ENCODE results near the gene ATP2C2.
"Not testable (repeated sequence)": the region's sequence is repeated elsewhere in the genome, so short reads cannot be mapped to it uniquely, and the experiment has no call there.

ATP2C2 gene

GRCh38 chr16:84329843-84330684 lies 38.3 kb upstream of the ATP2C2 start:
- Histone ChIP-seq H3K9me3 (ENCODE audit: insufficient read depth, low read depth, low read length) (no peaks in the 10 kb centered on the region), H3K4me3 (ENCODE audit: low read length) (no peak overlapping the region), H3K27ac (ENCODE audit: low read length) (no peak overlapping the region), H3K4me1 (ENCODE audit: insufficient read depth, low read length) (no peaks in the 10 kb centered on the region), H3K9ac (ENCODE audit: low read depth, low read length) (no peak overlapping the region), H3K36me3 (ENCODE audit: insufficient read depth, low read depth, low read length) (no peaks in the 10 kb centered on the region), H3K27me3 (ENCODE audit: insufficient read depth, low read length) (no peaks in the 10 kb centered on the region)

DNA sequence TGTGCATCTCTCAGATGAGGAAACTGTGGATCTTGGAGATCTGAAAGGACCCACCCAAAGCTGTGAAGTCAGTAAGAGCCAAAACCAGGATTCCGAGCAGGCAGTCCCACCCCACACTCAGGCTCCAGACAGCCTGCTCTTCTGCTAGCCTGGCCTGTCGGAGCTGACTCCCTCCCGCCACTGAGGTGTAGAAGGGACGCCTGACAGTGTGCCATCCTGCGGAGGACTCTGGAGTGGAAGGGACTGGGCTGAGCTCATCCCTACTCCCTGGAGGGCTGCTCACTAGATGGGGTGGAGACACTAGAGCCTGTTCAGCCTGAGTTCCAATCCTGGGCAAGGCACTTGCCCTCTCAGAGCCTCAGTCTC lies 37.7 kb upstream of the ATP2C2 start:
- no peaks in the 10 kb centered on the region for H3K9me3 ChIP-seq (ENCODE audit: insufficient read depth, low read depth, low read length)
- no peak overlapping the region for H3K27ac ChIP-seq (ENCODE audit: low read length)
- H3K4me3 ChIP-seq (ENCODE audit: low read length): no peak overlapping the region
- H3K27me3 ChIP-seq (ENCODE audit: insufficient read depth, low read length): no peaks in the 10 kb centered on the region
- H3K4me1 ChIP-seq (ENCODE audit: insufficient read depth, low read length): no peaks in the 10 kb centered on the region
- H3K9ac ChIP-seq (ENCODE audit: low read depth, low read length): no peak overlapping the region
- H3K36me3 ChIP-seq (ENCODE audit: insufficient read depth, low read depth, low read length): no peaks in the 10 kb centered on the region

GRCh38 chr16:84331998-84332780 lies 36.1 kb upstream of the ATP2C2 start:
- Histone ChIP-seq H3K4me3 (ENCODE audit: low read length) (no peak overlapping the region), H3K27ac (ENCODE audit: low read length) (no peak overlapping the region), H3K9ac (ENCODE audit: low read depth, low read length) (no peak overlapping the region), H3K36me3 (ENCODE audit: insufficient read depth, low read depth, low read length) (no peaks in the 10 kb centered on the region), H3K27me3 (ENCODE audit: insufficient read depth, low read length) (no peaks in the 10 kb centered on the region), H3K4me1 (ENCODE audit: insufficient read depth, low read length) (no peaks in the 10 kb centered on the region), H3K9me3 (ENCODE audit: insufficient read depth, low read depth, low read length) (no peaks in the 10 kb centered on the region)

GRCh38 chr16:84332975-84333684 lies 35.2 kb upstream of the ATP2C2 start:
- no peaks in the 10 kb centered on the region for H3K9me3 ChIP-seq (ENCODE audit: insufficient read depth, low read depth, low read length)
- no peak overlapping the region for H3K4me3 ChIP-seq (ENCODE audit: low read length)
- H3K27me3 ChIP-seq (ENCODE audit: insufficient read depth, low read length): no peaks in the 10 kb centered on the region
- no peaks in the 10 kb centered on the region for H3K36me3 ChIP-seq (ENCODE audit: insufficient read depth, low read depth, low read length)
- no peak overlapping the region for H3K27ac ChIP-seq (ENCODE audit: low read length)
- H3K4me1 ChIP-seq (ENCODE audit: insufficient read depth, low read length): no peaks in the 10 kb centered on the region
- no peak overlapping the region for H3K9ac ChIP-seq (ENCODE audit: low read depth, low read length)

GRCh38 chr16:84334058-84334457 lies 34.3 kb upstream of the ATP2C2 start:
- no peak overlapping the region for H3K27ac ChIP-seq (ENCODE audit: low read length)
- H3K4me3 ChIP-seq (ENCODE audit: low read length): no peak overlapping the region
- H3K27me3 ChIP-seq (ENCODE audit: insufficient read depth, low read length): no peaks in the 10 kb centered on the region
- H3K9ac ChIP-seq (ENCODE audit: low read depth, low read length): no peak overlapping the region
- no peaks in the 10 kb centered on the region for H3K36me3 ChIP-seq (ENCODE audit: insufficient read depth, low read depth, low read length)
- H3K9me3 ChIP-seq (ENCODE audit: insufficient read depth, low read depth, low read length): no peaks in the 10 kb centered on the region
- H3K4me1 ChIP-seq (ENCODE audit: insufficient read depth, low read length): no peaks in the 10 kb centered on the region

- H3K4me1 ChIP-seq (ENCODE audit: insufficient read depth, low read length): no peaks in the 10 kb centered on the region
- H3K27ac ChIP-seq (ENCODE audit: low read length): no peak overlapping the region
- H3K4me3 ChIP-seq (ENCODE audit: low read length): no peak overlapping the region
- no peak overlapping the region for H3K9ac ChIP-seq (ENCODE audit: low read depth, low read length)
- no peaks in the 10 kb centered on the region for H3K27me3 ChIP-seq (ENCODE audit: insufficient read depth, low read length)
- no peaks in the 10 kb centered on the region for H3K9me3 ChIP-seq (ENCODE audit: insufficient read depth, low read depth, low read length)
- no peaks in the 10 kb centered on the region for H3K36me3 ChIP-seq (ENCODE audit: insufficient read depth, low read depth, low read length)
Observed at GRCh38 chr16:84334482-84334881, 33.9 kb upstream of the ATP2C2 start.

GRCh38 chr16:84337236-84337635 lies 31.1 kb upstream of the ATP2C2 start:
- H3K27me3 ChIP-seq (ENCODE audit: insufficient read depth, low read length); H3K27ac ChIP-seq (ENCODE audit: low read length); H3K9ac ChIP-seq (ENCODE audit: low read depth, low read length); H3K4me1 ChIP-seq (ENCODE audit: insufficient read depth, low read length); H3K9me3 ChIP-seq (ENCODE audit: insufficient read depth, low read depth, low read length); H3K4me3 ChIP-seq (ENCODE audit: low read length); H3K36me3 ChIP-seq (ENCODE audit: insufficient read depth, low read depth, low read length): not testable (repeated sequence)

GRCh38 chr16:84339311-84339710 lies 29.0 kb upstream of the ATP2C2 start:
- Histone ChIP-seq H3K4me3 (ENCODE audit: low read length) (no peak overlapping the region), H3K4me1 (ENCODE audit: insufficient read depth, low read length) (no peaks in the 10 kb centered on the region), H3K9me3 (ENCODE audit: insufficient read depth, low read depth, low read length) (no peaks in the 10 kb centered on the region), H3K27me3 (ENCODE audit: insufficient read depth, low read length) (no peaks in the 10 kb centered on the region), H3K36me3 (ENCODE audit: insufficient read depth, low read depth, low read length) (no peaks in the 10 kb centered on the region), H3K27ac (ENCODE audit: low read length) (no peak overlapping the region), H3K9ac (ENCODE audit: low read depth, low read length) (no peak overlapping the region)

- H3K9me3 ChIP-seq (ENCODE audit: insufficient read depth, low read depth, low read length): no peaks in the 10 kb centered on the region
- no peaks in the 10 kb centered on the region for H3K27me3 ChIP-seq (ENCODE audit: insufficient read depth, low read length)
- no peak overlapping the region for H3K27ac ChIP-seq (ENCODE audit: low read length)
- H3K36me3 ChIP-seq (ENCODE audit: insufficient read depth, low read depth, low read length): no peaks in the 10 kb centered on the region
- H3K4me3 ChIP-seq (ENCODE audit: low read length): no peak overlapping the region
- H3K9ac ChIP-seq (ENCODE audit: low read depth, low read length): no peak overlapping the region
- H3K4me1 ChIP-seq (ENCODE audit: insufficient read depth, low read length): no peaks in the 10 kb centered on the region
Observed at GRCh38 chr16:84339766-84340165, 28.6 kb upstream of the ATP2C2 start.

GRCh38 chr16:84340325-84341040 lies 27.9 kb upstream of the ATP2C2 start:
- Histone ChIP-seq H3K27me3 (ENCODE audit: insufficient read depth, low read length) (no peaks in the 10 kb centered on the region), H3K9ac (ENCODE audit: low read depth, low read length) (no peak overlapping the region), H3K4me3 (ENCODE audit: low read length) (no peak overlapping the region), H3K4me1 (ENCODE audit: insufficient read depth, low read length) (no peaks in the 10 kb centered on the region), H3K36me3 (ENCODE audit: insufficient read depth, low read depth, low read length) (no peaks in the 10 kb centered on the region), H3K9me3 (ENCODE audit: insufficient read depth, low read depth, low read length) (no peaks in the 10 kb centered on the region), H3K27ac (ENCODE audit: low read length) (no peak overlapping the region)

- no peak overlapping the region for H3K9ac ChIP-seq (ENCODE audit: low read depth, low read length)
- no peak overlapping the region for H3K27ac ChIP-seq (ENCODE audit: low read length)
- H3K4me1 ChIP-seq (ENCODE audit: insufficient read depth, low read length): no peaks in the 10 kb centered on the region
- H3K4me3 ChIP-seq (ENCODE audit: low read length): no peak overlapping the region
- H3K9me3 ChIP-seq (ENCODE audit: insufficient read depth, low read depth, low read length): no peaks in the 10 kb centered on the region
- H3K36me3 ChIP-seq (ENCODE audit: insufficient read depth, low read depth, low read length): no peaks in the 10 kb centered on the region
- no peaks in the 10 kb centered on the region for H3K27me3 ChIP-seq (ENCODE audit: insufficient read depth, low read length)
Observed at GRCh38 chr16:84341528-84342295, 26.6 kb upstream of the ATP2C2 start.

Measured in iPS-20b (cell line).